Gastrocnemius medialis (tissue), 4 donors: ENCODE data around the gene HS6ST2. TPM values are rescaled to one million over a fixed set of nuclear protein-coding genes. Genes with fewer than 3 reads are reported as not detected.
"Not testable (repeated sequence)": the region's sequence is repeated elsewhere in the genome, so short reads cannot be mapped to it uniquely, and the experiment has no call there.

Experiments used
- ATAC-seq, 2 donors: fragments of 150-250 bp; one replicate each; pipeline ENCODE4 v1.9.1; 2016
- DNase-seq, 2 donors: peaks; one replicate each; pipeline ENCODE4 v3.0.0-alpha.2; 2019
- H3K27ac ChIP-seq, 4 donors: fragments of 200-600 bp; sonication (generic); 1 replicate in 1 of 4; 2 replicates in 3 of 4; pipeline ENCODE4 v1.5.1; 2016 to 2018; ENCODE audit warnings: mild to moderate bottlenecking in 2 of 4, moderate library complexity in 1 of 4
- H3K27me3 ChIP-seq, 3 donors: fragments of 200-600 bp; sonication (generic) in 2 of 3; 1 replicate in 1 of 3; 2 replicates in 2 of 3; pipeline versions ENCODE4 v1.5.1 to v1.6.0; 2016 to 2019; ENCODE audit warnings: mild to moderate bottlenecking in 1 of 3, moderate library complexity in 1 of 3
- H3K36me3 ChIP-seq, 2 donors: fragments of 200-600 bp; sonication (generic) in 1 of 2; one replicate each; pipeline ENCODE4 v1.5.1; 2017 to 2018
- H3K4me1 ChIP-seq, 2 donors: fragments of 200-600 bp; sonication (generic) in 1 of 2; one replicate each; pipeline ENCODE4 v1.5.1; 2016 to 2017; ENCODE audit warnings: mild to moderate bottlenecking in 2 of 2
- H3K4me3 ChIP-seq, 4 donors: fragments of 200-600 bp; sonication (generic) in 3 of 4; 1 replicate in 1 of 4; 2 replicates in 3 of 4; pipeline ENCODE4 v1.5.1; 2016 to 2019; ENCODE audit warnings: mild to moderate bottlenecking in 2 of 4
- H3K9me3 ChIP-seq, 3 donors: fragments of 200-600 bp; sonication (generic) in 2 of 3; 1 replicate in 1 of 3; 2 replicates in 2 of 3; pipeline ENCODE4 v1.5.1; 2016 to 2019
- POLR2A ChIP-seq, 2 donors: fragments of 450-650 bp; IDR thresholded peaks; one replicate each; pipeline ENCODE4 v1.6.1; 2017; ENCODE audit warnings: antibody characterized with exemption in 2 of 2, mild to moderate bottlenecking in 2 of 2, moderate library complexity in 2 of 2
- in situ Hi-C, 4 donors: fragments of 200-750 bp; cut with MboI; loops; one replicate each; pipeline versions ENCODE4 v1.15.0 to v1.8.0; 2017; ENCODE audit warnings: low sequenced_read_pairs in 4 of 4
- intact Hi-C: fragments of 100-400 bp; cut with DNase I; formaldehyde crosslinking; loops from one replicate; pipeline ENCODE4 v1.15.1; 2023; ENCODE audit warnings: low total_unique reads
- total RNA-seq, 4 donors: library from RNA; depleted of rRNA; stranded (reverse); fragments of >200 nt; gene quantifications; one replicate each; pipeline versions ENCODE4 v1.1.0 to v1.2.3, GENCODE V29; 2016
- TF ChIP-seq, protein P1 (sequence below), 5 experiments: fragments of 450-650 bp in 3 of 5; fragments of 200-600 bp in 2 of 5; sonication (generic) in 2 of 5; IDR thresholded peaks in 4 of 5; conservative IDR thresholded peaks in 1 of 5; 1 replicate in 4 of 5; 2 replicates in 1 of 5; pipeline ENCODE4 v1.5.1; 2016 to 2019; ENCODE audit warnings: antibody characterized with exemption in 5 of 5, mild to moderate bottlenecking in 3 of 5, moderate library complexity in 3 of 5

Gene HS6ST2
- total RNA-seq, 4 donors from 2014 or later: 1.9 to 2.8 (median 2.1) TPM; not detected in 1

DNA sequence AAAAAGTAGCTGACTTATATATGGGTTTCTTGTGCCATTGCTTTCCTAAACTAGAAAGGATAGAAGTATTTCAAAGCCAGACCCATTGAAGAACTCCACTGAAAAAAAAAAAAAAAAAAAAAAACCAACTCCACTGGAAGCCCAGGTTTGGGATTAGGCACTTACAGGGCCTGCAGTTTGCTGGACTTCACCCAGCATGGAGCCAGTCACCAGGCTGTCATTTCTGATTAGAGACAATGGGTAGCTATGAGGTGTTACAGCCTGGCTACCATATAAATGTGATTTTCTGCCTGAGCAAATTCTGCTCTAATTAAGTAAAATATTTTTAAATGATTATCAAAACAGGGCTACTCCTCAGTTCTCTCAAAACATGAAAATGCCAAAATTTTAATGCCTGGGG lies 49.5 kb downstream of the HS6ST2 start:
- Histone ChIP-seq H3K4me1 (no peaks in the 10 kb centered on the region), H3K27me3 (no peaks in the 10 kb centered on the region), H3K36me3 (no peaks in the 10 kb centered on the region), H3K9me3 (no peaks in the 10 kb centered on the region), H3K4me3 (no peak overlapping the region), H3K27ac (no peak overlapping the region)
- intact Hi-C loops: no loop called here
- TF ChIP-seq POLR2A (IDR thresholded peaks at IDR 0.05): no peak
- TF ChIP-seq, protein P1, sequence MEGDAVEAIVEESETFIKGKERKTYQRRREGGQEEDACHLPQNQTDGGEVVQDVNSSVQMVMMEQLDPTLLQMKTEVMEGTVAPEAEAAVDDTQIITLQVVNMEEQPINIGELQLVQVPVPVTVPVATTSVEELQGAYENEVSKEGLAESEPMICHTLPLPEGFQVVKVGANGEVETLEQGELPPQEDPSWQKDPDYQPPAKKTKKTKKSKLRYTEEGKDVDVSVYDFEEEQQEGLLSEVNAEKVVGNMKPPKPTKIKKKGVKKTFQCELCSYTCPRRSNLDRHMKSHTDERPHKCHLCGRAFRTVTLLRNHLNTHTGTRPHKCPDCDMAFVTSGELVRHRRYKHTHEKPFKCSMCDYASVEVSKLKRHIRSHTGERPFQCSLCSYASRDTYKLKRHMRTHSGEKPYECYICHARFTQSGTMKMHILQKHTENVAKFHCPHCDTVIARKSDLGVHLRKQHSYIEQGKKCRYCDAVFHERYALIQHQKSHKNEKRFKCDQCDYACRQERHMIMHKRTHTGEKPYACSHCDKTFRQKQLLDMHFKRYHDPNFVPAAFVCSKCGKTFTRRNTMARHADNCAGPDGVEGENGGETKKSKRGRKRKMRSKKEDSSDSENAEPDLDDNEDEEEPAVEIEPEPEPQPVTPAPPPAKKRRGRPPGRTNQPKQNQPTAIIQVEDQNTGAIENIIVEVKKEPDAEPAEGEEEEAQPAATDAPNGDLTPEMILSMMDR (IDR thresholded peaks at IDR 0.05 in 4 of 5, conservative IDR thresholded peaks at IDR 0.05 in 1 of 5): no peak
- no peak for DNase-seq
- ATAC-seq: no peak
- in situ Hi-C loops: no loop called here

DNA sequence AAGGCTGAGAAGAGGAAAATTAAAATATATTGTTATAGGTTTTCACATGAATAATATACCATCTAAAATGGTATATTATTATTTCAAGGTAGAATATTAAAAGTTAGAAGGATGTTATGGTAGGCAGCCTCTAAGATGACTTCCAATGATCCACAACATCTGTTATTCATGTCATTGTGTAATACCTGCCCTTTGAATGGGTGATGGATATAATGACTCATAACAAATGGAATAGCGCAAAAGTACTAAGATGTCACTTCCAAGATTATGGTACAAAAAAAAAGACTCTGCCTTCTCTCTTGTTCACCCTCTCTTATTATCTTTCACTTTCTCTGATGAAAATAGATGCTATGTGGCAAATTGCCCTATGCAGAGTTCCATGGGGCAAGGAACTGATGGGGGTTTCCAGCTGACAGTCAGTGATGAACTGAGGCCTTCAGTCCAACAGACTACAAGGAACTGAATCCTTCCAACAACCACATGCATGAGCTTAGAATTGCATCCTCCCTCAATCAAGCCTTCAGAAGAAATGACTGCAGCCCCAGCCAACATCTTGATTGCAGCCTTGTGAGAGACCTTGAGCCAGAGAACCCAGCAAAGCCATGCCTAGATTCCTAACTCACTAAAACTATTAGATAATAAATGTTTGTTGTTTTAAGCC lies 57.7 kb downstream of the HS6ST2 start:
- intact Hi-C loops: no loop called here
- ATAC-seq (no peak), DNase-seq (no peak)
- TF ChIP-seq POLR2A (IDR thresholded peaks at IDR 0.05): no peak
- TF ChIP-seq, protein P1 (IDR thresholded peaks at IDR 0.05 in 4 of 5, conservative IDR thresholded peaks at IDR 0.05 in 1 of 5): no peak
- in situ Hi-C loops: no loop called here
- H3K9me3 ChIP-seq: no peaks in the 10 kb centered on the region
- H3K36me3 ChIP-seq: no peaks in the 10 kb centered on the region
- H3K4me3 ChIP-seq: no peak overlapping the region
- no peaks in the 10 kb centered on the region for H3K27me3 ChIP-seq
- H3K4me1 ChIP-seq: no peaks in the 10 kb centered on the region
- H3K27ac ChIP-seq: no peak overlapping the region

DNA sequence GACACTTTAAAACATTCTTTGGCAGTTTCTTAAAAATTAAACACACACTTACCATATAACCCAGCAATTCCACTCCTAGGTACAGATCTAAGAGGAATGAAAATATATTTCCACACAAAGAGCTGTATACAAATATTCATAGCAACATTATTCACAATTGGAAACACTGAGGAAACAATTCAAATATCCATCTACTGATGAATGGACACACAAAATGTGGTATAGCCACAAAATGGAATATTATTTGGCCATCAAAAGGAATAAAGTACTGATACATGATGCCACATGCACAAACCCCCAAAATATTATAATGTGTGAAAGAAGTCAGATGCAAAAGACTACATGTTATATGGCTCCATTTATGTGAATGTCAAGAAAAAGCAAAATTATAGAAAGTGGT lies 70.9 kb downstream of the HS6ST2 start:
- in situ Hi-C loops: no loop called here

DNA sequence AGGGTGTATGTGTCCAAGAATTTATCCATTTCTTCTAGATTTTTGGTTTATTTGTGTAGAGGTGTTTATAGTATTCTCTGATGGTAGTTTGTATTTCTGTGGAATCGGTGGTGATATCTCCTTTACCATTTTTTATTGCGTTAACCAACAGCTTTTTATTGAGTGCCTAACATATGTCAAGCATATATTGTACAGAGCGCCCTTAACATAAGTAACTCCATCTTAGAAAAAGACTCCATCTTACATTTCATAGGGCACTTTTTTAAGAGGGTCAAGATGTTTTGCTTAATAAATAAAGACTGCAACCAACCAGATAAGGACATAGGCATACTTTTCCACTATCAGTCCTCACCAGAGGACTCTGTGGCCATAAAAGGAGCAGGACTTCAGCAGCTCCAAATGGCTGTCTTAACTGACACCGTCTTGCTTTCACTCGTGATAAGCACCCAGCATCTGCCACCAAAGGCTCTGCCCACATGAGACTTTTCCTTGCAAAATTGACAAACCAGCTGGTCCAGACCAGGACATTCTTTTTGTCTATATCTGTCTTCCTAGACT lies 75.0 kb downstream of the HS6ST2 start:
- TF ChIP-seq, protein P1 (IDR thresholded peaks at IDR 0.05 in 4 of 5, conservative IDR thresholded peaks at IDR 0.05 in 1 of 5): no peak
- TF ChIP-seq POLR2A (IDR thresholded peaks at IDR 0.05): no peak
- Histone ChIP-seq H3K4me3 (no peak overlapping the region), H3K27ac (no peak overlapping the region), H3K27me3 (no peaks in the 10 kb centered on the region), H3K4me1 (no peaks in the 10 kb centered on the region), H3K36me3 (no peaks in the 10 kb centered on the region), H3K9me3 (no peaks in the 10 kb centered on the region)
- intact Hi-C loops: no loop called here
- DNase-seq: no peak
- in situ Hi-C loops: no loop called here
- ATAC-seq: no peak

More for the DNA sequence above, 70.9 kb downstream of the HS6ST2 start:
- Histone ChIP-seq H3K9me3 (no peaks in the 10 kb centered on the region), H3K4me3 (no peak overlapping the region), H3K27me3 (no peaks in the 10 kb centered on the region), H3K36me3 (no peaks in the 10 kb centered on the region), H3K4me1 (no peaks in the 10 kb centered on the region), H3K27ac (no peak overlapping the region)
- intact Hi-C loops: no loop called here
- TF ChIP-seq, protein P1 (IDR thresholded peaks at IDR 0.05 in 4 of 5, conservative IDR thresholded peaks at IDR 0.05 in 1 of 5): no peak
- no peak for TF ChIP-seq POLR2A (IDR thresholded peaks at IDR 0.05)
- no peak for ATAC-seq
- DNase-seq: no peak

DNA sequence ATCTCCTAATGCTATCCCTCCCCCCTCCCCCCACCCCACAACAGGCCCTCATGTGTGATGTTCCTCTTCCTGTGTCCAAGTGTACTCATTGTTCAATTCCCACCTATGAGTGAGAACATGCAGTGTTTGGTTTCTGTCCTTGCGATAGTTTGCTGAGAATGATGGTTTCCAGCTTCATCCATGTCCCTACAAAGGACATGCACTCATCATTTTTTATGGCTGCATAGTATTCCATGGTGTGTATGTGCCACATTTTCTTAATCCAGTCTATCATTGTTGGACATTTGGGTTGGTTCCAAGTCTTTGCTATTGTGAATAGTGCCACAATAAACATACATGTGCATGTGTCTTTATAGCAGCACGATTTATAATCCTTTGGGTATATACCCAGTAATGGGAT lies 77.7 kb downstream of the HS6ST2 start:
- H3K27ac ChIP-seq, intact Hi-C loops, in situ Hi-C loops, H3K4me3 ChIP-seq, DNase-seq, H3K4me1 ChIP-seq, H3K36me3 ChIP-seq, H3K27me3 ChIP-seq, ATAC-seq, H3K9me3 ChIP-seq: not testable (repeated sequence)
